NOMO-1 treated with DMSO at 0.1 percent for 48 hours (cell line): ENCODE results near the gene SMARCB1.

Experiments used
- DNase-seq: peaks from one replicate; lab custom pipeline; 2025; ENCODE audit not compliant: unreplicated experiment; lab: John Stamatoyannopoulos, UW

SMARCB1 gene

GRCh38 chr22:23760056-23760455 lies 26.7 kb upstream of the SMARCB1 start:
- no peak for DNase-seq

- DNase-seq: no peak
Measured at GRCh38 chr22:23762842-23763578, 23.8 kb upstream of the SMARCB1 start, which contains the start of gene C22orf15. Gene C22orf15, plus strand, starts transcription at chr22:23762990. Its CDS starts 317 bp downstream, at chr22:23763307.

- DNase-seq: no peak
Measured at GRCh38 chr22:23763579-23763945, 23.2 kb upstream of the SMARCB1 start.

- no peak for DNase-seq
Measured at GRCh38 chr22:23763954-23764353, 22.8 kb upstream of the SMARCB1 start.

- no peak for DNase-seq
Measured at GRCh38 chr22:23764899-23765881, 21.6 kb upstream of the SMARCB1 start.

- DNase-seq: no peak
Measured at GRCh38 chr22:23767303-23767672, 19.5 kb upstream of the SMARCB1 start.

- peak; percentile 83 for DNase-seq
Measured at GRCh38 chr22:23767673-23768548, 18.9 kb upstream of the SMARCB1 start, which contains the start of gene CHCHD10. Gene CHCHD10, minus strand, starts transcription at chr22:23767972. Its CDS starts 98 bp downstream, at chr22:23767874.

- DNase-seq: no peak
Measured at GRCh38 chr22:23769321-23769965, 17.3 kb upstream of the SMARCB1 start.

GRCh38 chr22:23772315-23772648 lies 14.5 kb upstream of the SMARCB1 start:
- DNase-seq: no peak

- peak; percentile 5 for DNase-seq
Measured at GRCh38 chr22:23772649-23773473, 13.9 kb upstream of the SMARCB1 start, which contains the start of gene MMP11. Gene MMP11, plus strand, starts transcription at chr22:23772849. Its CDS starts 22 bp downstream, at chr22:23772871.

- no peak for DNase-seq
Measured at GRCh38 chr22:23773483-23774113, 13.2 kb upstream of the SMARCB1 start.

- DNase-seq: no peak
Measured at GRCh38 chr22:23774114-23774921, 12.4 kb upstream of the SMARCB1 start.

GRCh38 chr22:23774922-23775436 lies 11.8 kb upstream of the SMARCB1 start:
- no peak for DNase-seq

GRCh38 chr22:23775779-23776375 lies 10.9 kb upstream of the SMARCB1 start:
- no peak for DNase-seq

GRCh38 chr22:23777776-23778576 lies 8.8 kb upstream of the SMARCB1 start:
- no peak for DNase-seq

GRCh38 chr22:23778577-23778900 lies 8.2 kb upstream of the SMARCB1 start:
- DNase-seq: no peak

- no peak for DNase-seq
Measured at GRCh38 chr22:23779083-23779482, 7.7 kb upstream of the SMARCB1 start.
